Measurements from ENCODE around the gene ERMAP.

ERMAP gene

GRCh38 chr1:42774928-42775526 lies 41.9 kb upstream of the ERMAP start:
- TF ChIP-seq EP300 (IDR thresholded peaks at IDR 0.05; ENCODE audit: borderline replicate concordance) = no peak
- no peak for TF ChIP-seq TCF12 (IDR thresholded peaks at IDR 0.05; ENCODE audit: low read depth)
- no peak for TF ChIP-seq MAX (IDR thresholded peaks at IDR 0.05)
- TF ChIP-seq, protein P1, sequence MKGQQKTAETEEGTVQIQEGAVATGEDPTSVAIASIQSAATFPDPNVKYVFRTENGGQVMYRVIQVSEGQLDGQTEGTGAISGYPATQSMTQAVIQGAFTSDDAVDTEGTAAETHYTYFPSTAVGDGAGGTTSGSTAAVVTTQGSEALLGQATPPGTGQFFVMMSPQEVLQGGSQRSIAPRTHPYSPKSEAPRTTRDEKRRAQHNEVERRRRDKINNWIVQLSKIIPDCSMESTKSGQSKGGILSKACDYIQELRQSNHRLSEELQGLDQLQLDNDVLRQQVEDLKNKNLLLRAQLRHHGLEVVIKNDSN (IDR thresholded peaks at IDR 0.05) = no peak
- TF ChIP-seq TEAD4 (IDR thresholded peaks at IDR 0.05) = no peak
- no peak for TF ChIP-seq NFIC (IDR thresholded peaks at IDR 0.05)
- TF ChIP-seq CEBPB (IDR thresholded peaks at IDR 0.05) = no peak
- TF ChIP-seq YY1 (IDR thresholded peaks at IDR 0.05; ENCODE audit: low read depth) = no peak
- no peak for TF ChIP-seq EGR1 (IDR thresholded peaks at IDR 0.05)
- no peak for TF ChIP-seq REST (IDR thresholded peaks at IDR 0.05; ENCODE audit: low read depth)

- no peak for TF ChIP-seq EP300 (IDR thresholded peaks at IDR 0.05; ENCODE audit: borderline replicate concordance)
- no peak for TF ChIP-seq CREB1 (IDR thresholded peaks at IDR 0.05; ENCODE audit: low read depth)
- no peak for TF ChIP-seq TEAD4 (IDR thresholded peaks at IDR 0.05)
- no peak for TF ChIP-seq EGR1 (IDR thresholded peaks at IDR 0.05)
- no peak for TF ChIP-seq TAF1 (IDR thresholded peaks at IDR 0.05; ENCODE audit: low read depth)
- no peak for TF ChIP-seq NFIC (IDR thresholded peaks at IDR 0.05)
- TF ChIP-seq, protein P1 (IDR thresholded peaks at IDR 0.05) = no peak
- no peak for TF ChIP-seq CEBPB (IDR thresholded peaks at IDR 0.05)
- no peak for TF ChIP-seq FOXM1 (IDR thresholded peaks at IDR 0.05; ENCODE audit: borderline replicate concordance, low read depth)
- TF ChIP-seq ZBTB7A (IDR thresholded peaks at IDR 0.05; ENCODE audit: low read depth) = no peak
- no peak for TF ChIP-seq REST (IDR thresholded peaks at IDR 0.05; ENCODE audit: low read depth)
- no peak for TF ChIP-seq MAX (IDR thresholded peaks at IDR 0.05)
- no peak for TF ChIP-seq RAD21 (IDR thresholded peaks at IDR 0.05; ENCODE audit: low read depth)
- no peak for TF ChIP-seq TCF12 (IDR thresholded peaks at IDR 0.05; ENCODE audit: low read depth)
- TF ChIP-seq YY1 (IDR thresholded peaks at IDR 0.05; ENCODE audit: low read depth) = no peak
Observed at GRCh38 chr1:42776502-42776901, 40.4 kb upstream of the ERMAP start.

DNA sequence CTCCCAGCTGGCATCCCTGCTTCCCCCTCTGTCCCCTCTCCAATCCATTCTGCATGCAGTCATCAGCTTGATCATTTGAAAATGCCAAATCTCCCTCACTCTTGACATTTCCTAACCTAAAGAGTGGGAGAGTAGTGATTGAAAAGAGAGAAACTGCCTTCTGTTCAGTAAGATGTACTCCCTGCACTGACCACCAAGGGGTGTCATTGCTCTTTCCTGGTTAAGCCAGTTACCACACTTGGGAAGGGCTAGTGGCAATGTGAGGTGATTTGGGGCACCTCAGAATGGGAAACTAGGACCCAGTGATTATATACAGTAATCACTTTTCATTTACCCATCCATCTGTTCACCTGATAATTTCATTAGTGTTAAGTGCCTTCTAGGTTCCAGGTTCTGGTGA lies 39.1 kb upstream of the ERMAP start:
- no peak for TF ChIP-seq EGR1 (IDR thresholded peaks at IDR 0.05)
- peak; percentile 77 for TF ChIP-seq RAD21 (IDR thresholded peaks at IDR 0.05; ENCODE audit: low read depth)

DNA sequence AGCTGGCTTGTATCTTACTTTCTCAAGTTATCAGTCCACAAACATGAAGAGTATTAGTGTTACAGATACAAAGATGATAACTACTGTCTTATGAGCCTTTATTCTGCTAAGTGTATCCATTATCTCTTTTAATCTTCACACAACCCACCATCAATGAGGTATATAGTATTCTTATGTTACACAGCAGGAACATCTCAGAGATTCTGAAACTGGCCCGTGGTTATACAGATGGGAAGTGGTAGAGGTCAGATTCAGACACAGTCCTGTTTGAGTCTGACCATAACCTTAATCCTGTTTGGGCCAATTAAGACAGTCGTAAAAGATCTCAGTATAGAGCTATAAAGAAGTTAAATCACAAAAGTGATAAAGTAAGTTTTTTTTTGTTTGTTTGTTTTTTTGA lies 37.2 kb upstream of the ERMAP start:
- TF ChIP-seq EGR1 (IDR thresholded peaks at IDR 0.05) = no peak
- TF ChIP-seq TCF12 (IDR thresholded peaks at IDR 0.05; ENCODE audit: low read depth) = no peak
- no peak for TF ChIP-seq TEAD4 (IDR thresholded peaks at IDR 0.05)
- TF ChIP-seq, protein P1 (IDR thresholded peaks at IDR 0.05) = no peak
- TF ChIP-seq MAX (IDR thresholded peaks at IDR 0.05) = no peak
- no peak for TF ChIP-seq EP300 (IDR thresholded peaks at IDR 0.05; ENCODE audit: borderline replicate concordance)
- TF ChIP-seq NFIC (IDR thresholded peaks at IDR 0.05) = no peak
- TF ChIP-seq YY1 (IDR thresholded peaks at IDR 0.05; ENCODE audit: low read depth) = no peak
- no peak for TF ChIP-seq ZBTB7A (IDR thresholded peaks at IDR 0.05; ENCODE audit: low read depth)
- TF ChIP-seq TAF1 (IDR thresholded peaks at IDR 0.05; ENCODE audit: low read depth) = no peak
- no peak for TF ChIP-seq RAD21 (IDR thresholded peaks at IDR 0.05; ENCODE audit: low read depth)

GRCh38 chr1:42780176-42780575 lies 36.7 kb upstream of the ERMAP start:
- no peak for TF ChIP-seq CREB1 (IDR thresholded peaks at IDR 0.05; ENCODE audit: low read depth)
- TF ChIP-seq NFIC (IDR thresholded peaks at IDR 0.05) = no peak
- TF ChIP-seq TCF12 (IDR thresholded peaks at IDR 0.05; ENCODE audit: low read depth) = no peak
- TF ChIP-seq, protein P1 (IDR thresholded peaks at IDR 0.05) = no peak
- TF ChIP-seq ZBTB7A (IDR thresholded peaks at IDR 0.05; ENCODE audit: low read depth) = no peak
- no peak for TF ChIP-seq MAX (IDR thresholded peaks at IDR 0.05)
- no peak for TF ChIP-seq EP300 (IDR thresholded peaks at IDR 0.05; ENCODE audit: borderline replicate concordance)
- TF ChIP-seq CEBPB (IDR thresholded peaks at IDR 0.05) = no peak
- no peak for TF ChIP-seq RAD21 (IDR thresholded peaks at IDR 0.05; ENCODE audit: low read depth)
- TF ChIP-seq TEAD4 (IDR thresholded peaks at IDR 0.05) = no peak
- no peak for TF ChIP-seq REST (IDR thresholded peaks at IDR 0.05; ENCODE audit: low read depth)
- TF ChIP-seq EGR1 (IDR thresholded peaks at IDR 0.05) = no peak
- TF ChIP-seq FOXM1 (IDR thresholded peaks at IDR 0.05; ENCODE audit: borderline replicate concordance, low read depth) = no peak
- no peak for TF ChIP-seq YY1 (IDR thresholded peaks at IDR 0.05; ENCODE audit: low read depth)
- no peak for TF ChIP-seq TAF1 (IDR thresholded peaks at IDR 0.05; ENCODE audit: low read depth)

Measured in Ishikawa (cell line).